HG03558 (cell line): ENCODE results near the gene MIA2.

Experiments
- ATAC-seq: cut with Tn5 transposase; IDR thresholded peaks from one replicate; pipeline ENCODE4 v1.9.1; 2021; ENCODE audit warnings: moderate number of reproducible peaks; ENCODE audit not compliant: unreplicated experiment; ENCODE audit errors: extremely low read depth

The MIA2 gene

GRCh38 chr14:39370415-39370814 lies 136.7 kb downstream of the MIA2 start:
- ATAC-seq: no peak

GRCh38 chr14:39372656-39373055 lies 138.9 kb downstream of the MIA2 start:
- ATAC-seq: no peak

GRCh38 chr14:39374851-39375250 lies 141.1 kb downstream of the MIA2 start:
- no peak for ATAC-seq

DNA sequence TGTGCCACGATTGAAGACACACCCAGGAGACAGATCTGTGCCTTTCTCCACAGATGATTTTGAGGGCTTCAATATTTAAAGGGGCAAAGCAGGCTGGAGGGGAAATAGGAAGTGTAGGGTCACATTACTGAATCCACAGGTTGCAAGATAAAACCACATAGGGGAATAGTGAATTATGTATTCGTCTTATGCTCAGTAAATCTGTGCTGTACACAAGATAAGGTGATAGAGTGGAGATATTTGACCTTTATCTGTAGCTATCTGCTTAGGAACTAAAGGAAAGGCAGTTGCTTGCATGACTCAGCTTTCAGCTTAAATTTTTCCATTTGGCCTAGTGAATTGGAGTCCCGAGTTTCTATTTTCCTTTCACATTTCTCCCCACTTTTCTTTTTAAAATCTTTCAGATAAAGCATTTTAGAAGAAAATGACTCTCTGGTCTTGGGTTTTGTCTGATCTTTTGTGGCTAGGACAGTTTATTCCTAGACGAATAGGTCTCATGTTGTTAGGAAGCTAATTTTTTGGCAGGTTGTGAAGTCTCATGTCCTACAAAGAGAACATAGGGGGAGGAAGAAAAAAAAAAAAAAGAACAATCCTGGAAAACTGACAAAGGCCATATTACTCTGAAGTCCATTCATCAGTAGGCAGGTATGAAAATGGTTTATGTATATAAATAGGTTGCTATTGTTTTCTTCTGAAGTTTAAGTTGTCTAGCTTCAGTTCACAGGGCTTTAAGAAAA lies 143.1 kb downstream of the MIA2 start:
- ATAC-seq: no peak

DNA sequence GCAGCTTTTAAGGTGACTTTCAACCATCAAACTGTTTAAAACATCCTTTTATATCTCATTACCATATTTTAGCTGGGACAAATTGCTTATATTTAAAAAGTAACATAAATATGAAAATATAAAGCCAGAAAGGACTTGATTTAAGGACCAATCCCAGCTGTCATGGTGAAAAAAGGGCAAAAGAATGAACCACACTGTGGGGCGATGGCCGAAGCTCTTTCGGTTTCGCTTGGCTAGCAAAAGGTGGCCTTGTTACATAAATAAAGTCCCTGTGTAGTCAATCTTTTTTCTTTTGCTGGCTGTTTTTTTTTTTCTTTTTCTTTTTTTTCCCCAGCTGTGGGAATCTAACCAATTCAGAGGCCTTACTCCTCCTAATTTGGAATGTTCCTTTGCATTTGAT lies 147.7 kb downstream of the MIA2 start:
- ATAC-seq: no peak

- no peak for ATAC-seq
Observed at GRCh38 chr14:39382463-39382862, 148.7 kb downstream of the MIA2 start.

DNA sequence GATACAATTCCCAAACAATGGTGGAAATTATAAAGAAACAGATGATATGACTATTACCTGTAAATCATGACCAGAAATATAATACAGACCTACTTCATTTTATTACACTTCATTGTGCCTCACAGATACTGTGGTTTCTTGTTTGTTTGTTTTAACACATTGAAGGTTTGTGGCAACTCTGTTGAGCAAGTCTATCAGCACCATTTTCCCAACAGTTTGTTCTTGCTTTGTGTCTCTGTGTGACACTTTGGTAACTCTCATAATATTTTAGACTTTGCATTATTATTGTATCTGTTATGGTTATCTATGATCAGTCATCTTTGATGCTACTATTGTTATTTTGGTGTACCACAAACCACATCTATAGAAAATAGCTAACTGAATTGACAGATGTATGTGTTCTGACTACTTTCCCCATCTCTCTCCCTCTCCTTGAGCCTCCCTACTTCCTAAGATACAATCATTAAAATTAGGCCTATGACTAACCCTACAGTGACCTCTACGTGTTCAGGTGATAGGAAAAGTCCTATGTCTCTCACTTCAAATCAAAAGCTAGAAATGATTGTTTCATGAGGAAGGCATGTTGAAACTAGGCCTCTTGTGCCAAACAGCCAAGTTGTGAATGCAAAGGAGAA lies 149.4 kb downstream of the MIA2 start:
- peak; percentile 39 for ATAC-seq

GRCh38 chr14:39383741-39384140 lies 150.0 kb downstream of the MIA2 start:
- ATAC-seq: no peak

DNA sequence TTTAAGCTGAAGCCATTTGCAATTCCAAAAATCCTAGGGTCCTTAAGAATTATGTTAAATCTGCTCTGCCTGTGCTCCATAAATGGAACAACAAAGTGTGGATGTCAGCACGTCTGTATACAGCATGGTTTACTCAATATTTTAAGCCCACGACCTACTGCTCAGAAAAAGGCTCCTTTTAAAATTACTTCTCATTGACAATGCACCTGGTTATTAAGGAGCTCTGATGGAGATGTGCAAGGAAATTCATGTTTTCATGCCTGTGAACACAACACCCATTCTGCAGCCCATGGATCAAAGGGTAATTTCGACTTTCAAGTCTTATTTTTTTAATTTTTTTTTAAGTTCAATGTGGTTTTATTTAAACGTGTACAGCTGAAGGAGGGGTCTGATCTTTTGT lies 150.5 kb downstream of the MIA2 start:
- no peak for ATAC-seq

DNA sequence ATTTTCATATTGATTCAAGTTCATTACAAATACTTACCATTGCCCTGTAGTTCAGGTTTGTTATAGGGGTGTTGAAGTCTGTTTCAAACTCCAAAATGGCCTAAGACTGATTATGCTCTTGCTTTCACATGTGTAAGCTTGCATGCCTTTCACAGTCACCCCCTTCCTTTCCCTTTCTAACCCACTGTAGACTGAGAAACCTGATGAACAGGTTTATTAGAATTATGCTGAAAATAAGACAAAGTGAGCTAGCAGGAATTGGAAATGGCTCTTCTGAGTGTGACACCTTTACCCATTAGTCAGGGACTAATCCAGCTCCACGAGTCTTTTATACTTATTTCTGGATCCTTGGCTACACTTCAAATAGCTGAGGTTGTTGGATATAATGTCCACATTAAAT lies 159.6 kb downstream of the MIA2 start:
- no peak for ATAC-seq

DNA sequence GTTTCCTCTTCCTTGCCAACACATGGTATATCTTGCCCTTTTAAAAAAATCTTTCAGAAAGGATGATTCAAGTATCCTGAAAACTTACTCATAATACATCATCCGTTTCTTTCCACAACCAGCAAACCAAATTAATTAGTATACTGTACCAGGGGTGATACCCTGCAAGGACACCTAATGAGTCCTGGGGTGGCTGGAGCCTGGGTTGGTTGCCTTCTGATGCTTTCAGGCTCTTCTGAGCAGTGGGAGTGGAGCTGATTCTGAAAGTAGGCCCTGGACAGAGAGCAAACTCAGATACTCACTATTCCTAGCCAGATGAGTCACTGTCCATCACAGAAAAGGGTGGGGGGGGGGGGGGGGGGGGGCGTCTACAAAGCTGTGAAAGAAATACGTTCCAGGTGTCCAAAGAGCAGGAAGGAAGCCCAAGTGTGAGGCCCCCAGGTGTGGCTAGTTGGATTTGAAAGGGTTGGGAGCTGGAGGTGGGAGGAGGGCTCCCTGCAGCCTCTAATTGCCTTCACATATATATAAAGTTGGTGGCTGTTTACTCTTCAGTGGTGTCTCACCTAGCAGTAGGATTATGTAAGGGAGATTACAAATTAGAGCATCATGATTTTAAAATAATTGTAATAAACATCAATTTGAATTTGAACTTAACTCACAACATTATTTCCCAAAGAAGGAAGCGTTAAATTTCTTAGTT lies 162.0 kb downstream of the MIA2 start:
- no peak for ATAC-seq

DNA sequence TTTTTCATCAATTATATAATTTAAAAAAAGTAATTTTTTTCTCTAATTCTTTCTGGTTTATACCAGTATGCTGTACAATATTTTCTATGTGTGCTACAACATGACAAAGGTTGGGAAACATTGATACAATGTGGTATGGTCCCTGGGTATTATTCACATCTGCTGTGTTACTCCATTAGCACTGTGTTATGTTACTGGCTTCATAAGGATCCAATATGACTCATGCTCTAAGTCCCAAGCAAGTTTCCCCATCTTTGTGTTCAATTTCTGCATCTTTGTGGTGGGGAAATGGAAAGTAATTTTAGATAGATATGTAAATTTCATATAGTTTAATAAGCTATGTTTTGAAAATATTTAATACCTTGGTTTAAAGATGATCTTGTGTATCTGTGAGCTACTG lies 162.7 kb downstream of the MIA2 start:
- no peak for ATAC-seq

DNA sequence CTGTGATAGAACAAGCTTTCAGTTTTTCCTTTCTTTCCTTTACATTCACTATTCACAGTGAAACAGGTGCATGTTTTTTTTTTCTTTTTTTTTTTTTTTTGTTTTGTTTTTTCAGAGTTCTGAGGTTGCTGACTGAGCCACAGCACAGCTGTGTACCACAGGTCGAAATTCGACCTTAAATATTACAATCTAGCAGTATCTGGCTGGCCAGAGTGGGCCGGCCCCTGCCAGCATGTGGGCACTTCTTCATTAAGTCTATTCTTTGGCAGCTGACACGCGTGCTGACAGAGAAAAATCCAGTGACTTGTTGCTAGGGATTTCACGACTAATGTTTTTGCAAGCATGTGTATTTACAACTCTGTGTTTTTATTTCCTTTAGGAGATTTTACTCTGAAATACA lies 164.7 kb downstream of the MIA2 start:
- ATAC-seq: no peak

DNA sequence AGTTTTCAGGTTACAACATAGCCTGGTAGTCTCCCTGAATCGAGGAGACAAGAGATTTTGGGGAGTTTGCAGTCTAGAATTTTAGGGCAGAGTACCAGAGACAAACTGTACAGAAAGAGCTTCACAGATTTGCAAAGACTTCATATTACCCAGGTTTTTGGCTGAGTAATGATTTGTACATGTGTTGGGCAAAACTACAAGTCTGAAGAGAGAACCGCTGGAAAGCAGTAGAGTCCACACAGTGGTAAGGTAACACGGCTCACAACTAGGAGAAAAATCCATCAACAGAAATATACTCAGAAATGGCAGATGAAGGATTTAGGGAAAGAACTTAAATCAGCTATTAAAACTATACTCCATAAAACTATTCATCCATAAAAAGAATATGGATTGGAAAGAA lies 172.8 kb downstream of the MIA2 start:
- ATAC-seq: no peak

GRCh38 chr14:39416072-39416471 lies 182.4 kb downstream of the MIA2 start:
- no peak for ATAC-seq

DNA sequence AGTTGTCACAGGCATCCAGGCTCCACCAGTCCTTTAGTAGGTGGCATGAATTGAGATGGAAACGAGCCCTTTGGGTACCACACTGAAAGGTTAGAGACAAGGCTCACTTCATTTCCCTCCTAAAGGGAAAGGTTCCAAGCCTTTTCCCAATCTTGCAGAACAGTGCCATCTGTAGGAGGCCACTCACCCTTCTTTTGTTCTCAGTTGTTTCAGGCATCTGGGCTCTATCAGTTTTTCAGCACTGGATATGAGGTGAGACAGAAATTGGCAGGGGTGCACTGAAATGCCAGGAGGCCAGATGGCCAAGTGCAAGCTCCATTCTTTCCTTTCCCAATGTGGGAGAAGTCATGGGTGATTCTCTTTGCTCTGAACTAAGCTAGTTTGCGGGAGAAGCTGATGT lies 183.3 kb downstream of the MIA2 start:
- no peak for ATAC-seq

DNA sequence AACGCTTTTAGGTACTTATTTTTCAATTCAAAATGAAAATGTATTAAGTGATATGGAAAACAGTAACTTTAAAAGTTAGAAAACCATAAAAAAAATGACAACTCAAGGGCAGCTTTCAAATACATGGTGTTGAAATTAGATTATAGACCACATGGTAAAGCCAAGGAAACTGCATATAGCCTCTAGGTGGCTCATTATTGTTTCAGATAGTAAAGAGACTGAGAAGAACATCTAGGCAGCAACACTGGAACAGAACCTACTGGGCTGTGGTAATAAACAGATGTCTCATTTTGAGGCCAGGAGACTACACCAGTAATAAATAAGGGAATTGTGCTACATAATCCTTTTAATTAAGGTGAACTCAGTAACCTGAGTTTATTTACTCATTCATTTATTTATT lies 185.6 kb downstream of the MIA2 start:
- ATAC-seq: no peak

GRCh38 chr14:39422243-39422642 lies 188.5 kb downstream of the MIA2 start:
- ATAC-seq: no peak

DNA sequence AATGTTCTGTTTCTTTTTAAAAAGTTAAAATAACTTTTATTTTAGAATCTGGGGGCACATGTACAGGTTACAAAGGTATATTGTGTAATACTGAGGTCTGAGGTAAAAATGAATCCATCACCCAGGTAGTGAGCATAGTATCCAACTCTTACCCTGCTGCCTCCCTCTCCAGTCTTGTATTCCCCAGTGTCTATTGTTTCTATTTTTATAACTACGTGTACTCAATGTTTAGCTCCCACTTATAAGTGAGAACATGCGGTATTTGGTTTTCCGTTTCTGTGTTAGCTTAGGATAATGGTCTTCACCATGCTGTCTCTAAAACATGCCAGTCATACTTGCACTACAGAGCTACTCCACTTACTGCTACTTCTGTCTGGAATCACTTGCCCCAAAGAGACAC lies 190.1 kb downstream of the MIA2 start:
- no peak for ATAC-seq

- ATAC-seq: no peak
Observed at GRCh38 chr14:39425947-39426346, 192.2 kb downstream of the MIA2 start.

GRCh38 chr14:39426605-39427004 lies 192.9 kb downstream of the MIA2 start:
- ATAC-seq: no peak

DNA sequence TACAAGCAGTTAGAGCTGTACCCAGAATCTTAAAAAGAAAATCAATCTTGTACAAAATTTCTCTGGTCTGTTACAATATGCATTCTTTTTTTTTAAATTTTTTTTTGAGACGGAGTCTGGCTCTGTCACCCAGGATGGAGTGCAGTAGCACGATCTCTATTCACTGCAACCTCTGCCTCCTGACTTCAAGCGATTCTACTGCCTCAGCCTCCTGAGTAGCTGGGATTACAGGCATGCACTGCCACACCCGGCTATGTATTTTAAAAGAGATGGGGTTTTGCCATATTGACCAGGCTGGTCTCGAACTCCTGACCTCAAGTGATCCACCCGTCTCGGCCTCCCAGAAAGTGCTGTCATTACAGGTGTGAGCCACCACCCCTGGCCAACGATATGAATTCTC lies 194.4 kb downstream of the MIA2 start:
- no peak for ATAC-seq
